ENCODE measurements around the gene GCAT. TPM values are rescaled to one million over a fixed set of nuclear protein-coding genes. Genes with fewer than 3 reads are reported as not detected.

GCAT gene
- total RNA-seq, 4 donors from 2014 or later: 8.0 to 21.0 (median 15.7) TPM

DNA sequence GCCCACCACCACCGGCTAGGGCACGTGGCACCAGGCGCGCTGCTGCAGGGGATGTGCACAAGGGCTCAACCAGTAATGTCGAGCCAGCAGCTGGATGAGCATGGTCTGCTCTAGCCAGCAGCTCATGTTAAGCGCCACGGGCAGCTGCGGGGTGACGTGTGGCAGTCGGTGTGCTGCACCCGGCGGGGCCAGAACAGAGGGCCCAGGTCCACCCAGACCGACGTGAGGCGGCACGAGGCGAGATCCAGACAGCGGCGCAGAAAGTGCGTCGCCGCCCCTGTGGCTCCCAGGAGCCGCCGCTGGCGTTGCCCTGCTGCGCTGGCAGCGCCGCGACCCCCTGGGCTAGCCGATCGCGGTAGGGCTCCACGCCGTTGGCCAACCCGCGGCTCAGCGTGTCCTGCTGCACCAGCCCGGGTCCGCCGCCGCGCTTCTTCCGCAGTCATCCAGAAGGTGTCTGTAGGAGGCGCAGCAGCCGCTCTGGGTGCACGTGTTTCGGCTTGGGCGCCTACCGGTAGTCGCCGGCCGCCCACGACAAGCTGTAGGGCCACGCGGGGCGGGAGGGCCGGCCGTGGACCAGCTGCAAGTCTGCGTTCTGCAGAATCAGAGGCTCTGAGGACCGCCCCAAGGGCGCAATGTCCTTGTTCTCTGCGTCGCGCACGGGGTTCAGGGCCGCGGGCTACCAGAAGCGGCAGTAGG lies 10.8 kb downstream of the GCAT start:
- no peaks in the 10 kb centered on the region for H3K9me3 ChIP-seq
- peak overlapping the region; percentile 5 to 47 for H3K4me3 ChIP-seq
- peaks cover 0 to 23% (median 15%) of the 10 kb centered on the region in 3 donors for H3K4me1 ChIP-seq
- H3K36me3 ChIP-seq: peaks cover 0 to 32% of the 10 kb centered on the region in 2 donors
- peak overlapping the region in 1 of 4 donors; percentile 71 for H3K27ac ChIP-seq
- WGBS, 2 donors (ENCODE audit: low coverage in 1 of 2): 20% methylated on average over 3 of the region's 68 CpGs; no CpG with 5 or more reads in 1 of the 2 donors
- H3K27me3 ChIP-seq: peaks cover 54% of the 10 kb centered on the region
- TF ChIP-seq POLR2AphosphoS5 (IDR thresholded peaks at IDR 0.05): no peak
- no peak for TF ChIP-seq POLR2A (IDR thresholded peaks at IDR 0.05)
- TF ChIP-seq EP300 (IDR thresholded peaks at IDR 0.05): no peak
- peak in 3 of 4 experiments; percentile 24 to 55 (median 53) for TF ChIP-seq CTCF (IDR thresholded peaks at IDR 0.05)
- ATAC-seq: peak; percentile 53

- H3K27ac ChIP-seq: no peak overlapping the region
Measured at GRCh38 chr22:37819105-37819433, 11.3 kb downstream of the GCAT start.

DNA sequence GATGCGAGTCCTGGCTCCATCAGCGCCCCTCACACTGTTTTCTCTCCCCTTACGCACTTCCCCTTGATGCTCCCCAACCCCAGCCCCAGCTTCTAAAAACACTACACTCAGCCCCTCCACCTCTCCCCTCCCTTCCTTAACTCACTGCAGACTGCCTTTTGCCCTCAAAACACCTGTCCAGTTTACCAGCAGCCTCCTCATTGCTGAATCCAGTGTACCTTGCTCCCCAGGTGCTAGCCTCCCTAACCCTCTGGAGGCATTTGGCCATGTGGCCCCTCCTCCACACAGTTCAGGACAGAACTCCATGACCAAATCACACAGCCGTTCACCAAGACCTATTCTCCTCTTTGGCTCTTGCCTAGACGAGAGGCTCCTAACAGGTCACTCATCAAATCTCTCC lies 12.6 kb downstream of the GCAT start:
- H3K9me3 ChIP-seq: no peaks in the 10 kb centered on the region
- 84 to 92% methylated on average over 3 to 5 of the region's 5 CpGs for WGBS, 2 donors (ENCODE audit: low coverage in 1 of 2)

More at GRCh38 chr22:37819105-37819433, 11.3 kb downstream of the GCAT start:
- 45 to 50% methylated on average over 2 to 3 of the region's 14 CpGs for WGBS, 2 donors (ENCODE audit: low coverage in 1 of 2)
- ATAC-seq: no peak
- peaks cover 58% of the 10 kb centered on the region for H3K27me3 ChIP-seq
- peaks cover 0 to 23% (median 15%) of the 10 kb centered on the region in 3 donors for H3K4me1 ChIP-seq
- TF ChIP-seq POLR2AphosphoS5 (IDR thresholded peaks at IDR 0.05): no peak
- TF ChIP-seq EP300 (IDR thresholded peaks at IDR 0.05): no peak
- no peak for TF ChIP-seq POLR2A (IDR thresholded peaks at IDR 0.05)
- no peak for TF ChIP-seq CTCF (IDR thresholded peaks at IDR 0.05)
- H3K36me3 ChIP-seq: peaks cover 0 to 27% of the 10 kb centered on the region in 2 donors
- H3K4me3 ChIP-seq: peak overlapping the region in 1 of 2 donors; percentile 47
- H3K9me3 ChIP-seq: no peaks in the 10 kb centered on the region

GRCh38 chr22:37822079-37822833 lies 14.5 kb downstream of the GCAT start:
- TF ChIP-seq EP300 (IDR thresholded peaks at IDR 0.05) (no peak), CTCF (IDR thresholded peaks at IDR 0.05) (no peak), POLR2AphosphoS5 (IDR thresholded peaks at IDR 0.05) (no peak)
- no peak overlapping the region for H3K27ac ChIP-seq
- no peaks in the 10 kb centered on the region for H3K9me3 ChIP-seq
- H3K36me3 ChIP-seq: no peaks in the 10 kb centered on the region
- WGBS, 2 donors (ENCODE audit: low coverage in 1 of 2): 33 to 46% methylated on average over 5 to 7 of the region's 8 CpGs
- peaks cover 0 to 47% (median 15%) of the 10 kb centered on the region in 3 donors for H3K4me1 ChIP-seq
- no peak for ATAC-seq
- no peak overlapping the region for H3K4me3 ChIP-seq
- peaks cover 65% of the 10 kb centered on the region for H3K27me3 ChIP-seq

More for the DNA sequence above, 12.6 kb downstream of the GCAT start:
- H3K4me3 ChIP-seq: no peak overlapping the region
- TF ChIP-seq CTCF (IDR thresholded peaks at IDR 0.05) (no peak), POLR2A (IDR thresholded peaks at IDR 0.05) (no peak)
- ATAC-seq: no peak
- H3K36me3 ChIP-seq: peaks cover 0 to 14% of the 10 kb centered on the region in 2 donors
- H3K27ac ChIP-seq: no peak overlapping the region
- peaks cover 65% of the 10 kb centered on the region for H3K27me3 ChIP-seq
- H3K4me1 ChIP-seq: peaks cover 0 to 35% (median 15%) of the 10 kb centered on the region in 3 donors
